Ascending aorta (tissue), 2 donors: ENCODE data around the gene MKKS. TPM values are rescaled to one million over a fixed set of nuclear protein-coding genes. Genes with fewer than 3 reads are reported as not detected.
A peak's percentile ranks its signal among the peaks of the same experiment; 100 is the strongest.

Source experiments
- DNase-seq, 2 donors: peaks; one replicate each; pipeline ENCODE4 v3.0.0-alpha.2; 2019; ENCODE audit warnings: low spot score in 2 of 2
- H3K27ac ChIP-seq, 2 donors: fragments of 200-600 bp; sonication (generic); one replicate each; pipeline ENCODE4 v1.5.1; 2016 to 2017; ENCODE audit warnings: mild to moderate bottlenecking in 1 of 2
- H3K27me3 ChIP-seq: fragments of 200-600 bp; sonication (generic); one replicate; pipeline ENCODE4 v1.5.1; 2017
- H3K36me3 ChIP-seq, 2 donors: fragments of 200-600 bp; sonication (generic); one replicate each; pipeline ENCODE4 v1.5.1; 2016
- H3K4me1 ChIP-seq, 2 donors: fragments of 200-600 bp; sonication (generic); one replicate each; pipeline ENCODE4 v1.5.1; 2016 to 2017; ENCODE audit warnings: mild to moderate bottlenecking in 1 of 2
- H3K4me3 ChIP-seq, 2 donors: fragments of 200-600 bp; sonication (generic); one replicate each; pipeline ENCODE4 v1.5.1; 2016 to 2017; ENCODE audit warnings: mild to moderate bottlenecking in 1 of 2
- H3K9me3 ChIP-seq, 2 donors: fragments of 200-600 bp; sonication (generic); one replicate each; pipeline ENCODE4 v1.5.1; 2016
- intact Hi-C: fragments of 100-400 bp; cut with DNase I; formaldehyde crosslinking; loops from one replicate; pipeline ENCODE4 v1.15.1; 2023
- total RNA-seq: library from RNA; depleted of rRNA; stranded (reverse); fragments of >200 nt; gene quantifications from one replicate; pipeline ENCODE4 v1.1.0, GENCODE V29; 2016
- TF ChIP-seq, protein P1 (sequence below), 3 experiments: fragments of 200-600 bp in 2 of 3; fragments of 450-650 bp in 1 of 3; sonication (generic) in 2 of 3; IDR thresholded peaks; one replicate each; pipeline ENCODE4 v1.5.1; 2016 to 2019; ENCODE audit warnings: antibody characterized with exemption in 3 of 3, mild to moderate bottlenecking in 1 of 3, moderate library complexity in 1 of 3

Gene MKKS
- total RNA-seq, 1 donor from 2014 or later = 7.3 TPM

DNA sequence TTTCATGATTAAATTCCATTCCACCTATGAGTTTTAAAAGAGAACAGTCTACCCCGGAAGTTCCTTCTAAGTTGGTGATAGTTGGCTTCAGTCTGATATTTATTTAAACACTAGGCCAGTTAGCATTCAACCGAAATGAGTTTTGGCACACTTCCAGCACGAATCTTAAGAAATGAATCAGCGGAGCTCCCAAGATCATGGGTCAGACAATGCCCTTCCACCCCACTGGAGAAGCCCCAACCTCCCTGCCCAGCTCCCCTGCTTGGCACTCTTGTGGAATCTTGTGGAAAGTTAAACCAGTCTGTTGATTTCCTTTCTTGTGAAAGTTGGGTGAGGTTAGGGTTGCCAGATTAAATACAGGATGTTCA is 64.3 kb downstream of the MKKS start:
- no peaks in the 10 kb centered on the region for H3K27me3 ChIP-seq
- peaks cover 0 to 5% of the 10 kb centered on the region in 2 donors for H3K4me1 ChIP-seq
- intact Hi-C loops = no loop called here
- no peaks in the 10 kb centered on the region for H3K36me3 ChIP-seq
- TF ChIP-seq, protein P1, sequence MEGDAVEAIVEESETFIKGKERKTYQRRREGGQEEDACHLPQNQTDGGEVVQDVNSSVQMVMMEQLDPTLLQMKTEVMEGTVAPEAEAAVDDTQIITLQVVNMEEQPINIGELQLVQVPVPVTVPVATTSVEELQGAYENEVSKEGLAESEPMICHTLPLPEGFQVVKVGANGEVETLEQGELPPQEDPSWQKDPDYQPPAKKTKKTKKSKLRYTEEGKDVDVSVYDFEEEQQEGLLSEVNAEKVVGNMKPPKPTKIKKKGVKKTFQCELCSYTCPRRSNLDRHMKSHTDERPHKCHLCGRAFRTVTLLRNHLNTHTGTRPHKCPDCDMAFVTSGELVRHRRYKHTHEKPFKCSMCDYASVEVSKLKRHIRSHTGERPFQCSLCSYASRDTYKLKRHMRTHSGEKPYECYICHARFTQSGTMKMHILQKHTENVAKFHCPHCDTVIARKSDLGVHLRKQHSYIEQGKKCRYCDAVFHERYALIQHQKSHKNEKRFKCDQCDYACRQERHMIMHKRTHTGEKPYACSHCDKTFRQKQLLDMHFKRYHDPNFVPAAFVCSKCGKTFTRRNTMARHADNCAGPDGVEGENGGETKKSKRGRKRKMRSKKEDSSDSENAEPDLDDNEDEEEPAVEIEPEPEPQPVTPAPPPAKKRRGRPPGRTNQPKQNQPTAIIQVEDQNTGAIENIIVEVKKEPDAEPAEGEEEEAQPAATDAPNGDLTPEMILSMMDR (IDR thresholded peaks at IDR 0.05) = no peak
- H3K9me3 ChIP-seq = no peaks in the 10 kb centered on the region
- peak in 1 of 2 donors; percentile 78 for DNase-seq
- H3K27ac ChIP-seq = peak overlapping the region; percentile 31 to 64
- no peak overlapping the region for H3K4me3 ChIP-seq

DNA sequence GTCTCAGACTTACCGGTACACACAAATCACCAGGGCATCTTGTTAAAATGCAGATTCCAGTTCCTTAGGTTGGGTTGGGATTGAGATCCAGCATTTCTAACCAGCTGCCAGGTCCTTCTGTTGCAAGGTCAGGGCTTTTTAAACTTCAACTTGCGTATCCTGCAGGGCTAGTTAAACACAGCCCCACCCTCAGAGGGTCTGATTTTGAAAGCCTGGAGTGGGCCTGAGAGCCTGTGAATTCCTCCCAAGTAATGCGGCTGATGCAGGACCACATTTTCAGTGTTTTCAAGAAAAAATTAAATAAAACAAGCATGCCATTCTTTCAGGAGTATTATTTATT is 65.3 kb downstream of the MKKS start:
- intact Hi-C loops = no loop called here
- no peaks in the 10 kb centered on the region for H3K36me3 ChIP-seq
- peaks cover 0 to 5% of the 10 kb centered on the region in 2 donors for H3K4me1 ChIP-seq
- H3K27ac ChIP-seq = peak overlapping the region in 1 of 2 donors; percentile 41
- TF ChIP-seq, protein P1 (IDR thresholded peaks at IDR 0.05) = no peak
- DNase-seq = no peak
- H3K9me3 ChIP-seq = no peaks in the 10 kb centered on the region
- no peaks in the 10 kb centered on the region for H3K27me3 ChIP-seq
- H3K4me3 ChIP-seq = no peak overlapping the region

DNA sequence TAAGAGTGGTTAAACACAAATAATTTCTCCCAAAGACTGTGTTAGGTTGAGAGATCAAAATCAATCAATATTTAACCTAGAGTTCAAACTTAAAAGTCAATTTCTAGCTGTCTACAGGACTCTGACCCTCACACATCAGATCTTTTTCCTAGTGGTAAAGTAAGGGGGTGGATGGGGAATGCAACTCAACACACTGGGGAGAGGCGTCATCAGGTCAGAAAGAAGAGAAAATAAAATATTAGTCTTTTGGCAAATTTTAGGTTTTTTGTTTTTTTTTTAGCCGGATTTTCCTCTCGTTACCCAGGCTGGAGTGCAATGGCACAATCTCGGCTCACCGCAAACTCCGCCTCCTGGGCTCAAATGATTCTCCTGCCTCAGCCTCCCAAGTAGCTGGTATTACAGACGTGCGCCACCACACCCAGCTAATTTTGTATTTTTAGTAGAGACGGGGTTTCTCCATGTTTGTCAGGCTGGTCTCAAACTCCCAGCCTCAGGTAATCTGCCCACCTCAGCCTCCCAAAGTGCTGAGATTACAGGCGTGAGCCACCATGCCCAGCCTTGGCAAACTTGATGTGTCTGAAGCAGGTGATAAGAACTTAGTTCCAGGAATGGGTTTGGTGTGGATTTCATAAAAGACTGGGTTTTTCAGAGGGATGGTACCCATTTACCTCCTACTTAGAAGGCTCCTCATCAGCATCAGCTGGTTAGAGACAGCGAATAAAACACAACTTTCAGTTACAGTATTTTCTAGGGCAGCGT is 65.9 kb downstream of the MKKS start:
- H3K27ac ChIP-seq = peak overlapping the region in 1 of 2 donors; percentile 41
- TF ChIP-seq, protein P1 (IDR thresholded peaks at IDR 0.05) = no peak
- H3K4me3 ChIP-seq = no peak overlapping the region
- no peaks in the 10 kb centered on the region for H3K27me3 ChIP-seq
- intact Hi-C loops = no loop called here
- H3K4me1 ChIP-seq = peaks cover 0 to 5% of the 10 kb centered on the region in 2 donors
- no peaks in the 10 kb centered on the region for H3K36me3 ChIP-seq
- no peaks in the 10 kb centered on the region for H3K9me3 ChIP-seq
- DNase-seq = no peak

DNA sequence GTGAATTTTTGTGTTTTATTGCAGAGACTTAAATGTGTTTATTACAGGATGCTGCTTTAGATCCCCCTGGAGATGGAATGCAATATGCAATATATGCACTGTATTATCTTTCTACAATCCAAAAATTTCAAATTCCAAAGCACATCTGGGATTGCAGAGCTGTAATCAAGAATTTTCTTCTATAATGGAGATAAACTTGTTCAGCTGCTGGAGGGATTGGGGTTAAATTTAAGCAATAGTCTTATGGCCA is 66.4 kb downstream of the MKKS start:
- H3K27me3 ChIP-seq = no peaks in the 10 kb centered on the region
- H3K27ac ChIP-seq = peak overlapping the region; percentile 16 to 39
- H3K36me3 ChIP-seq = no peaks in the 10 kb centered on the region
- peaks cover 0 to 5% of the 10 kb centered on the region in 2 donors for H3K4me1 ChIP-seq
- no peaks in the 10 kb centered on the region for H3K9me3 ChIP-seq
- TF ChIP-seq, protein P1 (IDR thresholded peaks at IDR 0.05) = no peak
- intact Hi-C loops = no loop called here
- no peak for DNase-seq
- no peak overlapping the region for H3K4me3 ChIP-seq

DNA sequence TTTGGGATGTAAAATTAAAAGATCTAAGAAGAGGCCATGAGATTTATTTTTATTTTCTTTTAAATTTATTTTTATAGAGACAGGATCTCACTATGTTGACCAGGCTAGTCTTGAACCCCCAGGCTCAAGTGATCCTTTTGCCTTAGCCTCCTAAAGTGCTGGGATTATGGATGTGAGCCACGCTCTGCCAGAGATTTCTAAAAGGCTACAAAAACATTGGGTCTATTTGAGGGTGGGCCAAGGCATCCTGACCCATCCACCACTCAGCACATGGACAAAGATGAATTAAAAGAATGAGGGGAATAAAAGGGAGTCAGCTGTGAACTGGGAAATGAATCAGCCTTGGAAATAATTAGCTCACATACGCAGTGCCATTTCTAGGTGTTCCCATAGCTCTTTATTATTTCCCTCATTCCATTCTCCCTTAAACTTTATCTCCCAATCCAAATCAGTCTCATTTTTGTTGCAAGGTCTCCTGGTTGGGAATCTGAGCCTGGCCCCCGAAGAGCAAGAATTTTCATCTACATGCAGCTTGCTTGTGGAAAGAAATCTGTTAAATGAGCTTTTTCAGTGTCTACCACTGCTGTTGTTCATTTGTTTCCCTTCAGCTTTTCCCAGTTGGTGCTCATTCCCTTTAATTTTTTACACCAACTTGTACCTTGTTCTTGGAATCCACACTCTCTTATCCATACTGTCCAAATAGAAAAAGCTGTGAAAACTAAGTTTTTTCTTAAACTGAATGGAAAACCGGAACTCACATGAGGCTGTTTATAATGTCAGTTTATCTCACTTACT is 66.9 kb downstream of the MKKS start:
- H3K4me1 ChIP-seq = peaks cover 0 to 5% of the 10 kb centered on the region in 2 donors
- TF ChIP-seq, protein P1 (IDR thresholded peaks at IDR 0.05) = no peak
- no peaks in the 10 kb centered on the region for H3K36me3 ChIP-seq
- H3K9me3 ChIP-seq = no peaks in the 10 kb centered on the region
- intact Hi-C loops = no loop called here
- H3K27me3 ChIP-seq = no peaks in the 10 kb centered on the region
- no peak overlapping the region for H3K4me3 ChIP-seq
- DNase-seq = no peak
- peak overlapping the region; percentile 16 to 39 for H3K27ac ChIP-seq
